ENCODE results near the gene DYSF.
"Not testable (repeated sequence)": the region's sequence is repeated elsewhere in the genome, so short reads cannot be mapped to it uniquely, and the experiment has no call there.

DYSF gene

GRCh38 chr2:71453404-71454220, at the start of gene DYSF:
Gene DYSF (plus strand): TSS chr2:71453561.
- no peak for DNase-seq

- DNase-seq, result no peak
Measured at GRCh38 chr2:71409611-71410010, 43.8 kb upstream of the DYSF start.

- no peak for DNase-seq
Measured at GRCh38 chr2:71410696-71411095, 42.7 kb upstream of the DYSF start.

DNA sequence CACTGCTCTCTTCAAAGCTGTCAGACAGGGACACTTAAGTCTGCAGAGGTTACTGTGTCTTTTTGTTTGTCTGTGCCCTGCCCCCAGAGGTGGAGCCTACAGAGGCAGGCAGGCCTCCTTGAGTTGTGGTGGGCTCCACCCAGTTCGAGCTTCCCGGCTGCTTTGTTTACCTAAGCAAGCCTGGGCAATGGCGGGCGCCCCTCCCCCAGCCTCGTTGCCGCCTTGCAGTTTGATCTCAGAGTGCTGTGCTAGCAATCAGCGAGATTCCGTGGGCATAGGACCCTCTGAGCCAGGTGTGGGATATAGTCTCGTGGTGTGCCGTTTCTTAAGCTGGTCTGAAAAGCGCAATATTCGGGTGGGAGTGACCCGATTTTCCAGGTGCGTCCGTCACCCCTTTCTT, 36.5 kb upstream of the DYSF start:
- not testable (repeated sequence) for DNase-seq

DNA sequence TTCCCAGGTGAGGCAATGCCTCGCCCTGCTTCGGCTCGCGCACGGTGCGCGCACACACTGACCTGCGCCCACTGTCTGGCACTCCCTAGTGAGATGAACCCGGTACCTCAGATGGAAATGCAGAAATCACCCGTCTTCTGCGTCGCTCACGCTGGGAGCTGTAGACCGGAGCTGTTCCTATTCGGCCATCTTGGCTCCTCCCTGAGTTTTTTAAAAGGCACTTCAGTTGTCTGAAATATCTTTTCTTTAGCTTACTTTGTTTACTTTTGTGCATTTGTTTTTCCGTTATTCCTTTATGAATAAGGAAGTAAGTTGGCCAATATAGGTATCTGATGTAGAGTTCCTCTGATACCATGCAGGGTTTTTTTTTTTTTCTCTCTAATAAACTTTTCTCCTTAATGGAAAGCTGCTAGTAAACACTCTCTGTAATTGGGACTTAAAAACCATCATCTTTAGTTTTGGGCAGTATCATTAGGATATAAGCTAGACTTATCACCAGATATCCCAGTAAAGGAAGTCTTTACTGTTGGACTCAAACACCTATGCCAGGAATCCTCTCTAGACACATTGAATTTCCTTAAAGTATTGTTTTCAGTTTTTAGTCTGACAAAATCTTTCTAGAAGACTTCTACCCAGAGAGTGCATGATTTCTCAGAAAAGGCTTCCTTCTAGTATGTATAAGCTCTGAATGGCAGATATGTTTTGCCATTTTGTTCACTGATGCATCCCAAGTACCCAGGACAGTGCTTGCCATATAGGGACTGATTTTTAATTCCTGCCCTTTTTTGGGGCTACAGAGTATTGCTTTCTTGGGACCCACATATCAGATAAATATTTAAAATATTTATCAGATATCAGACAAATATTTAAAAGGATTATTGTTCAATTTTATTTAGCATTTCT, 35.8 kb upstream of the DYSF start:
- no peak for DNase-seq

GRCh38 chr2:71419145-71419544, 34.2 kb upstream of the DYSF start:
- no peak for DNase-seq

GRCh38 chr2:71419976-71420375, 33.4 kb upstream of the DYSF start:
- DNase-seq, result no peak

- no peak for DNase-seq
Measured at GRCh38 chr2:71422786-71423185, 30.6 kb upstream of the DYSF start.

- no peak for DNase-seq
Measured at GRCh38 chr2:71423817-71424420, 29.4 kb upstream of the DYSF start.

GRCh38 chr2:71426721-71427120, 26.6 kb upstream of the DYSF start:
- DNase-seq, result no peak

GRCh38 chr2:71428472-71429383, 24.6 kb upstream of the DYSF start:
- DNase-seq, result no peak

GRCh38 chr2:71445142-71445541, 8.2 kb upstream of the DYSF start:
- not testable (repeated sequence) for DNase-seq

- no peak for DNase-seq
Measured at GRCh38 chr2:71446505-71446904, 6.9 kb upstream of the DYSF start.

DNA sequence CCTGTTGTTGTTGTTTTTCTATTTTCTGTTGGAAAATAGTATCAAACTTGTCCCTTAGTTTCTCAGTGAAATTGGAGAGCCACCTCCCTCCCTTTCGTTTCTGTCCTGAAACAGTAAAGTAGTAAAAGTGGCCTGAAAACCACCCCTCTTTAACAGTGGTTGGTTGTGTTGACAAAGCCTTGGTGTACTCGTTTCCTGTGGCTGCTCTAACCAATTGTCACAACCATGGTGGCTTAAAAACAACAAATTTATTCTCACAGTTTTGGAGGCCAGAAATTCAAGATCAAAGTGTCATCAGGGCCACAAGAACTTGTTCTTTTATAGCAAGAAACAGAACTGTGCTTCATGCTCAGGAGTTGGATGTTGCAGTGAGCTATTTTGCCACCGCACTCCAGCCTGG, 4.0 kb upstream of the DYSF start:
- no peak for DNase-seq

GRCh38 chr2:71451705-71452104, 1.7 kb upstream of the DYSF start:
- no peak for DNase-seq

DNA sequence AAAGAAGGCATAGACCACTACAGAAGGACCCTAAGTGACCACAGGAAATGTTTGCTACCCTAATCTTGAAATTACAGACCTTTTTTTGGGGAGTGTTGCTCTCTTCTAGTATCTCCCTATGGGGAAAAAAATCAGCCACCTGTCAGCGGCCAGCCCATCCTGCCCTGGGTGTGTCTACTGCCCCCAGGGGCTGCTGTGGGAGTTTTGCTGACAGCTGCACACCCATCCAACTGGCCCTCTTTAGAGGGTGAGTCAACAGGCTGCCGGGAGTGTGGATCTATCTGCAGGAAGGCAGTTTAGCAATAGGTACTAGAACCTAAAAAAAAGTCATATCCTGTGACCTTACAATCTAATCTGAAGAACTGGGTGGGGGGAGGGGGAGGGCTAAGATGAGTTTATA, 796 bp upstream of the DYSF start:
- no peak for DNase-seq

GRCh38 chr2:71454221-71455010, 1.1 kb downstream of the DYSF start:
- DNase-seq, result no peak

DNA sequence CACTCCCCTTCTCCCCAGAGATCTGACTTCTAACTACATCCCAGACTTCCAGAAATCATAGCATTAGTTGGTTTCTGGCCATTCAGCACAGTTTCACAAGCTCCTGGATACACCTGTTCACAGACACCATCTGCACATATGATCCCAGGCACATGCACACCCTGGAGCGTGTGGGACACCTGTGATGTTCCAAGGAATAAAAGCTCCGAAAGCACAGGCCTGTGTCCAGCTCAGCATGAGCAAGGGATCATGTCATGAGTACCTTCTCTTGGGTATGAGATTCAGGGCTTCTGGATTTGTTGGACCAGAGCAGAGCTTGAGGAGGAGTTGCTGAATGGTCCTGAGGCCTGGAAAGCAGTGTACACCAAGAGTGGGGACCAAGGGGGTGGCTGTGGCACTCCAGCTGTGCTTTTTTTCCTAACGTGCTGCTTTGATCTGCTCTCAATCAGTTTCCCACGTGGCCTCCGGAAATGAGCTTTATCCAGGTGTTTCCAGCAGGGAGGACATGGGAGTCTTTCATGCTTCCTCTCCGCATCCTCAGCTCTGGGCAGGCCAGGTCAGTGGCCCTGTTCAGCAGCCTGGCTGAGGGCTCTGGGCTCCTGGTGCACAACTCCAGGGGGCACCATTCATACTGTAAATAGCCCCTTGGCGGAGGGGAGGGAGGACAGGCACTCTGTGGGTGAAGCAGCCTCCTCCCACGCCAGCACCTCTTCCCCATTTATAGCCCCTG, 1.8 kb downstream of the DYSF start:
- no peak for DNase-seq

DNA sequence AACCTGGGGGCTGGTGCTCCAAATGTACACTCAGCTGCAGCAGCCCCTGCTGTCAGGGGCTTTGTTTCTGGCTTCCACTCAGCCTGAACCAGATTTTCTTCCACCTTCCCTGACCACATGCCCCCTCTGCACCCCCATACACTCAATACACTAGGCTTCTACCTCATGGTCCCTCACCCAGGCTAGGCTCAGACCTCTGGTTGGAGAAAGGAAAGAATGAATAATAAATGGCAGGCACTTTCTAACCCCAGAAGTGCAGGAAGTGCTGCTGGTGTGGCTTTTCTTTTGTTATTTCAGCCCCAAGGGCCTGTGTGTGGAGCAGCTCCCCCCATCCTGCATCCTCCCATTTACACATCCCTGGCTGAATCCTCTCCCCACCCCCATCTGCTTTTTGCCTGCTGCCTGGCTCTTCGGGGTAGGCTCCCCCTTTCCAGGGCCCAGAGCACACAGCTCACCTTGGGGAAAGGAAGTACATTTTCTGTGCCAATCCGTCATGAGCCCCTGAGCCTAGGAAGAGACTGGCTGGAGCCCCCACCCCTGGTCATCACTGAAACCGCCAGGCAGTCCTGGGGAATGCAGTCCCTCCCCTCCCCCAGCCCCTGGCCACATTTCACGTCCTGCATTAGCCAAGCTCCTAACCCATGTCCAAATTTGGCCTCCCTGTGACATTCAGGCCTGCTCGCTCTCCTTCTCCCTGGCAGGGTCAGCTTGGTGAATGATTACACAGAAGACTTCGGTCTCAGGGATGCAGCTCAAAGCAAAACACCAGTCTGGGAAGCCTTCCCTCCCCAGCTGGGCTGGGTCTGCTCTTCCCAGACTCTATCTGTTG, 2.6 kb downstream of the DYSF start:
- no peak for DNase-seq

DNA sequence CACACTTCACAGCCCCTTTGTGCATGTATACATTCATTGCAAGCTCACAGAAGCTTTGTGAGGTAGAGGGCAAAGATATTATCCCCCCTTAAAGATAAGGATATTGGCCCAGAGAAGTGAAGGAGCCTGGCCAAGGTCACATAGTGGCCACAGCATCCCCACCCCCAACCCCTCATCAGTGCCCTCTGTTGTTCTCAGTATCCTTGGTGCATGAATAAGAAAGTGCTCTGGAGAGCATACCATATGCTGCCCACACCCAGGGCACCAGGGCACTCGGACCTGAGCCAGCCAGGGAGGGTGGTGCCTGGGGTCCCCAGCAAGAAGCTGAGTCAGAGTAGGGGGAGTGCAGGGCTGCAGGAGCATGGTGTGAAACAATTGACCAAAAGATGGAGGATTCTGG, 3.3 kb downstream of the DYSF start:
- no peak for DNase-seq
